T-helper 1 cell treated with Interleukin-12 subunit alpha and Interleukin-12 subunit beta and Interleukin-4 antibody, amounts not matched to agents 30 μg/mL and 1 μg/mL, for 36 hours (primary cell): ENCODE measurements around the gene TLCD1.
A peak's percentile ranks its signal among the peaks of the same experiment; 100 is the strongest.

Experiments used
- H3K27ac Mint-ChIP-seq: one replicate; pipeline ENCODE4 v1.8.0; 2021; ENCODE audit warnings: mild to moderate bottlenecking, mixed read lengths
- H3K27me3 Mint-ChIP-seq: one replicate; pipeline ENCODE4 v1.8.0; 2021; ENCODE audit warnings: low read depth, mixed read lengths
- H3K36me3 Mint-ChIP-seq: one replicate; pipeline ENCODE4 v1.8.0; 2021; ENCODE audit warnings: low read depth, mixed read lengths
- H3K4me1 Mint-ChIP-seq: one replicate; pipeline ENCODE4 v1.8.0; 2021; ENCODE audit warnings: low read depth, mixed read lengths
- H3K4me3 Mint-ChIP-seq: one replicate; pipeline ENCODE4 v1.8.0; 2021; ENCODE audit warnings: mild to moderate bottlenecking, moderate library complexity, mixed read lengths
- H3K9me3 Mint-ChIP-seq: one replicate; pipeline ENCODE4 v1.8.0; 2021; ENCODE audit warnings: mixed read lengths

Gene TLCD1

DNA sequence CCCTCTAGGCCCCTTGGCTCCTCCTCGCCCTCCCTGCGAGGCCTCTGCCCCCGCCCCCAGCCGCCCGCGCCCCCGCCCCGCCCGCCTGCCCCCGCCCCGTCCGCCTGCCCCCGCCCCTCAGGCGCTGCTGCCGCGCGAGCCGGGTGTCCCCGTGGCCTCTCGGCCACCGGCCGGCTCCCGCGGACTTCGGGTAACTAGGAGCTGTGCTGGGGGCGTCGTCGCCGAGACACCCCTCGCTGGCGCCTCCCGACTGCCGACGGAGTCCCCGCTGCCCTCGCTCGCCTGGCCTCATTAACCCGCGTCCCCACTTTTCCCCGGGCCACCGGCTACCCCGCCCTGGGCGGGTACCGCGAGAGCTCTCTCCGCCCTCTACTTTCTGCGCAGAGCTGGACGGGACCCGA is at the start of gene TLCD1:
TSS of gene TLCD1 (minus strand) at position 8 of the 401 bp plus-strand sequence. CDS start 136 bp downstream, outside the sequence.
- Mint-ChIP-seq H3K4me3 (peak within 1 kb of the TSS; percentile 91), H3K4me1 (peaks cover 48% of the 10 kb centered on the region), H3K27ac (peak within 1 kb of the TSS; percentile 97), H3K36me3 (peaks cover 30% of the 10 kb centered on the region), H3K9me3 (no peaks in the 10 kb centered on the region), H3K27me3 (no peaks in the 10 kb centered on the region)

GRCh38 chr17:28774206-28774605 is 48.2 kb upstream of the TLCD1 start:
- Mint-ChIP-seq H3K9me3 (no peaks in the 10 kb centered on the region), H3K27me3 (no peaks in the 10 kb centered on the region), H3K36me3 (peaks cover 2% of the 10 kb centered on the region), H3K27ac (no peak overlapping the region), H3K4me3 (no peak overlapping the region), H3K4me1 (peaks cover 19% of the 10 kb centered on the region)

GRCh38 chr17:28773736-28774135 is 47.7 kb upstream of the TLCD1 start:
- Mint-ChIP-seq H3K4me1 (peaks cover 15% of the 10 kb centered on the region), H3K9me3 (no peaks in the 10 kb centered on the region), H3K27me3 (no peaks in the 10 kb centered on the region), H3K4me3 (no peak overlapping the region), H3K27ac (no peak overlapping the region), H3K36me3 (peaks cover 2% of the 10 kb centered on the region)

DNA sequence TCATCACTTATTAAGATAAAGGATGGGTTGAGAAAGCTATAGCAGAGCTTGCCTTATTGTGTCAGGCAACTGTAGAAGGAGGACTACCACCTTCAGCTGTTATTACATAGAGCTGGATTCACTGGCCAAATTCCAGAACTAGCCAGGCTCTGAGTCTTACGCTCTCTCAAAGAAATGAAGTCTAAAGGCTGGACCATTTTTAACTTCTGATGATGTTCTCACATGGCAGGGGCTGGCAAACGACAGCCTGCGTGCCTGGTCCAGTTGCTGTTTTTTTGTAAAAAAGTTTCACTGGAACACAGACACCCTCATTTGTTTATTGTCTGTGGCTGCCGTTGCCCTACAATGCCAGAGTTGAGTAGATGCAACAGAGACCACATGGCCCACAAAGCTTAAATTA is 39.0 kb upstream of the TLCD1 start:
- Mint-ChIP-seq H3K27ac (no peak overlapping the region), H3K4me3 (no peak overlapping the region), H3K4me1 (peaks cover 14% of the 10 kb centered on the region), H3K9me3 (no peaks in the 10 kb centered on the region), H3K36me3 (peaks cover 10% of the 10 kb centered on the region), H3K27me3 (no peaks in the 10 kb centered on the region)

- Mint-ChIP-seq H3K36me3 (peaks cover 11% of the 10 kb centered on the region), H3K4me3 (no peak overlapping the region), H3K4me1 (peaks cover 14% of the 10 kb centered on the region), H3K27me3 (no peaks in the 10 kb centered on the region), H3K27ac (no peak overlapping the region), H3K9me3 (no peaks in the 10 kb centered on the region)
Observed at GRCh38 chr17:28763804-28764266, 37.8 kb upstream of the TLCD1 start.

DNA sequence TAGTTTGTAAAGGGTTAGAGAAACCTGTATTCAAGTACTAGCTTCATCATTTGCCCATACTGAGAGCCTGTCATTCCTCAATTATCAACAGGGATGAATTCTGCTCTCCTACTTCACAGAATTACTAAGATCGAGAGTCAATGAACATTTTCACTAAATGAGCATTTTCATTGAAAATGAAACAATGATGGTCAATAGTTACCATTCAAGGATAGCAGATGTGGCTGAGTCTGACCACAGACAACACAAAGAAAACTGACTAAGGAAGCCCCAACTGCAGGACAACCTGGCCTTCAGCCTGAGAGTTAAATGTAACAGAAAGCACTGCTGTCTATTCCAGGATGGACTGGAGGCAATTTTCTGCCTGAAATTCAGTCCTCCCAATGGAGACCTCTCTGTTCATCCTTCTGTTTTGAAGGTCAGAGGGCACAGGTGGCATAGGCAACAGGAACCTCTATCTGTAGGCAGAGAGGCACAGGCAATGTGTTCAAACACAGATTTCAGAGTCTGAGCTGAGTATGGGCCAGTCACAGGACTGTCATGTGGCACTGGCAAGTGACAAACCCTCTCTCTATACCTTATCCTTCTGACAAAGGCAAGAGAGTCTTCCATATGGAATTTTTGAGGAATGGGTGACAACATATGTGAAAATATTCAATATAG is 37.2 kb upstream of the TLCD1 start:
- Mint-ChIP-seq H3K9me3 (no peaks in the 10 kb centered on the region), H3K4me1 (peaks cover 14% of the 10 kb centered on the region), H3K27me3 (no peaks in the 10 kb centered on the region), H3K4me3 (no peak overlapping the region), H3K36me3 (peaks cover 11% of the 10 kb centered on the region), H3K27ac (no peak overlapping the region)

DNA sequence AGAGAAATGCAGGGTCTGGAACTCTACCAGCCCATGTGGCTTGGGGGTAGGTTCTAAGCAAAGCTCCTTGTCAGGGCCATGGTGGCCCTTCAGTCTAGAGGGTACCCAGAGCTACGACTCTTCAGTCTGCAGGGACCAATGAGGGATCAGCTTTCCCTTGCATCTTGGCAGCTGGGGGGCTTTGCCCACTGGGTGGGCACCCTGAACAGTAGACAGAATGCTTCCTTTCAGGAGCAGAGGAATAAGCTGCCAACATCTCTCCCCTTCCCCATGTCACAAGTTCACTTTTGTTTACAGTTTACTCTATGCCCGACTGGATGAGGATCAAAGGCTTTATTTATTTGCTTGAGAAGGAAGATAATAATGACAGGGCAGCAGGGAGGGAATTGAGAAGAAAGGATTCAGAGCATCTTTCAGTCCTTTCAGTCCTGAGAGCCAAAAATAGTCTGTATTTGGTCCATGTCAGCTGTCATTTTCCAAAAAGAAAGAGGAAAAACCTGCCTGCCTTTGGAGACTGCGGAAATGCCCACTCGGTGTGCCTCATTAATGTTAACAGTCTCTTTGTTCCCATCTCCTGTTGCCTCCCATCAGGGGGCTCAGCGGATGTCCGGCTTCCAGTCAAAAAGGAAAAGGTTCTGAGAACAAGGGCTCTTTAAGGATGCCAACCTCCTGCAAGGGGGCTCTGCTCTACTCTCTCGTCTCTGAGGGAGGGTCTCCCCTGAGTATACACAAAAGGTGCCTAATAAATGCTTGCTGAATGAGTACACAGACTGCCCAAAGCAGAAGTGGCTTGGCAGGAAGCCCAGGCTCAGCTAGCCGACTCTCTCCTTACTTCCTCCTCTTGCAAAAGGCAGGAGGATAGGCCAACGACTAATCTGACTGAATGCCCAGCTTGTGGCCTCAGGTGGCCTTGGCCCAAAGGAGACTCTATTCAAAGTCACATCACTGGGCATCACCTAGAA is 34.8 kb upstream of the TLCD1 start:
- H3K4me1 Mint-ChIP-seq = peaks cover 14% of the 10 kb centered on the region
- peaks cover 24% of the 10 kb centered on the region for H3K36me3 Mint-ChIP-seq
- H3K27me3 Mint-ChIP-seq = no peaks in the 10 kb centered on the region
- no peaks in the 10 kb centered on the region for H3K9me3 Mint-ChIP-seq
- no peak overlapping the region for H3K27ac Mint-ChIP-seq
- no peak overlapping the region for H3K4me3 Mint-ChIP-seq

GRCh38 chr17:28759256-28759865 is 33.3 kb upstream of the TLCD1 start:
- no peak overlapping the region for H3K27ac Mint-ChIP-seq
- H3K27me3 Mint-ChIP-seq = no peaks in the 10 kb centered on the region
- no peak overlapping the region for H3K4me3 Mint-ChIP-seq
- peaks cover 24% of the 10 kb centered on the region for H3K36me3 Mint-ChIP-seq
- H3K9me3 Mint-ChIP-seq = no peaks in the 10 kb centered on the region
- peaks cover 9% of the 10 kb centered on the region for H3K4me1 Mint-ChIP-seq

GRCh38 chr17:28758411-28759121 is 32.5 kb upstream of the TLCD1 start:
- H3K36me3 Mint-ChIP-seq = peaks cover 21% of the 10 kb centered on the region
- H3K4me1 Mint-ChIP-seq = peaks cover 7% of the 10 kb centered on the region
- no peak overlapping the region for H3K4me3 Mint-ChIP-seq
- H3K9me3 Mint-ChIP-seq = no peaks in the 10 kb centered on the region
- no peaks in the 10 kb centered on the region for H3K27me3 Mint-ChIP-seq
- H3K27ac Mint-ChIP-seq = no peak overlapping the region

GRCh38 chr17:28756049-28756804 is 30.2 kb upstream of the TLCD1 start:
- H3K4me1 Mint-ChIP-seq = peaks cover 3% of the 10 kb centered on the region
- H3K27me3 Mint-ChIP-seq = no peaks in the 10 kb centered on the region
- H3K27ac Mint-ChIP-seq = no peak overlapping the region
- no peak overlapping the region for H3K4me3 Mint-ChIP-seq
- H3K36me3 Mint-ChIP-seq = peaks cover 19% of the 10 kb centered on the region
- H3K9me3 Mint-ChIP-seq = no peaks in the 10 kb centered on the region

DNA sequence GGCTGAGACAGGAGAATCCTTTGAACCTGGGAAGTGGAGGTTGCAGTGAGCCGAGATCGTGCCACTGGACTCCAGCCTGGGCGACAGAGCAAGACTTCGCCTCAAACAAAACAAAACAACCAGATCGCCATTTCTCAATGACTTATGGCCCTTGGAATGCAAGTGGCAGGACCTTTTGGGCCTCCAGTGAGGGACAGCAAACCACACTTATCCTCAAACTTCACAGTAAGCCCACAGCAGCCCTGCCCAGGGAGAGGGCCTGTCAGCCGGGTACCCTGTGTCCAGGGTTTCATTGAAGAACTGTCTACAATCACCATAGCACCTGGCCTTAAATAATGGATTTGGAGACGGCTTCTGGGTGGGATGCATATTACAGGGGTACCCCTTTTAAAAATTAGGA is 29.5 kb upstream of the TLCD1 start:
- H3K27ac Mint-ChIP-seq = no peak overlapping the region
- peaks cover 3% of the 10 kb centered on the region for H3K4me1 Mint-ChIP-seq
- peaks cover 19% of the 10 kb centered on the region for H3K36me3 Mint-ChIP-seq
- H3K27me3 Mint-ChIP-seq = no peaks in the 10 kb centered on the region
- no peak overlapping the region for H3K4me3 Mint-ChIP-seq
- no peaks in the 10 kb centered on the region for H3K9me3 Mint-ChIP-seq

GRCh38 chr17:28751600-28752366 is 25.8 kb upstream of the TLCD1 start:
- Mint-ChIP-seq H3K36me3 (peaks cover 13% of the 10 kb centered on the region), H3K4me3 (no peak overlapping the region), H3K9me3 (no peaks in the 10 kb centered on the region), H3K27ac (no peak overlapping the region), H3K4me1 (peaks cover 13% of the 10 kb centered on the region), H3K27me3 (no peaks in the 10 kb centered on the region)
